Suppressor macrophage treated with lipopolysaccharide for 1 hour (primary cell): ENCODE measurements around the gene CHMP1A.
"Not testable (repeated sequence)": the region's sequence is repeated elsewhere in the genome, so short reads cannot be mapped to it uniquely, and the experiment has no call there.

Experiments
- DNase-seq, 3 donors: peaks; one replicate each; pipeline ENCODE4 v3.0.0-alpha.2; 2020 to 2022

Gene CHMP1A

GRCh38 chr16:89691986-89692569 lies 34.6 kb upstream of the CHMP1A start:
- DNase-seq: no peak

DNA sequence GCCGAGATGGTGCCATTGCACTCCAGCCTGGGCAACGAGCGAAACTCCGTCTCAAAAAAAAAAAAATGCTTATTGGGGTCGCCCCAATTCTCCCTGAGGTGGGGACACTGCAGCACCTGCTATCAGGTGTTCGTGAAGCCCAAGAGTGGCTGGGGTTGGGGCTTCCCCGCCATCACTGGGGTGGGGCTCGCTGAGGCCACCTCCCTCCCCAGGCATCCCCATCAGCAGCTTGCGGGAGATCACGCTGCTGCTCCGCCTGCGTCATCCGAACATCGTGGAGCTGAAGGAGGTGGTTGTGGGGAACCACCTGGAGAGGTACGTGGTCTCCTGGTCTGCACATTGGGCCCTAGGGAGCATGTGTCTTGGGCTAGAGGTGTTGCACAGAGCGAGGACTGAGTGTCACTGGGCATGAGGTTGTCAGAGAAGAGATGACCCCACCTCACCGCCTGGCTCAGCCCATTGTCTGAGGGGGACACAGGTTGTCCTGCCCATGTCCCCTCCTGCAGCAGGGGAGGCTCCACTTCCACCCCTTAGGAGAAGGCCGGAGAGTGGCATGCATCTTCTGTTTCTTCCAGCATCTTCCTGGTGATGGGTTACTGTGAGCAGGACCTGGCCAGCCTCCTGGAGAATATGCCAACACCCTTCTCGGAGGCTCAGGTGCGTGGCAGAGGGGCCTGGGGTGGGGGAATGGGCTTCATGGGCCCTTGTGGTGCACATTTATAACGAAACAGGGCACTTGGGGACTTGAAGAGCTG lies 33.9 kb upstream of the CHMP1A start:
- DNase-seq: peak in 1 of 3 donors; percentile 4

- peak in 1 of 3 donors; percentile 9 for DNase-seq
These were observed 32.9 kb upstream of the CHMP1A start for GRCh38 chr16:89690392-89690901.

DNA sequence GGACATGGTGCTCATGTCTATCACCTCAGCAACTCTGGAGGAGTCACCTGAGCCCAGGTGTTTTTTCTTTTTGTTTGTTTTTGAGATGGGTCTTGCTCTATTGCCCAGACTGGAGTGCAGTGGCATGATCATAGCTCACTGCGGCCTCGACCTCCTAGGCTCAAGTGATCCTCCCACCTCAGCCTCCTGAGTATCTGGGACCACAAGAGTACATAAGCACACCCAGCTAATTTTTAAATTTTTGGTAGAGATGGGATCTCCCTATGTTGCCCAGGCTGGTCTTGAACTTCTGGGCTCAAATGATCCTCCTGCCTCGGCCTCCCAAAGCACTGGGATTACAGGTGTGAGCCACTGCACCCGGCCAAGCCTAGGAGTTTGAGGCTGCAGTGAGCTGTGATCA lies 32.1 kb upstream of the CHMP1A start:
- not testable (repeated sequence) for DNase-seq

DNA sequence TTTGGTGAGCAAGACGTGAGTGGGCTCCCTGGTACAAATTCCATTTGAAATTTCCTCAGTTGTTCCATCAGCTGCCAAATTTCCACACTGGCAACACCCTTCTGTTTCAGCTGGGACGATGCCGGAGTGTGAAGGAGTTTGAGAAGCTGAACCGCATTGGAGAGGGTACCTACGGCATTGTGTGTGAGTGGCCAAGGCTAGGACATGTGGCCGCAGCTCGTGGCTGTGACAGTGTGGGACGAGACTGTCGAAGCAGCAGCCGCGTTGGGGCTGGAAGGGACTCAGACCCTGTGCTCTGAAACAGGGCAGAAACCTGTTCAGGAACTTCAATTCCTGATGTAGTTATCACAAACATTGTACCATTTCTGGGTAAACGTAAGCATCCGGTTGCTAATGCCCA lies 31.6 kb upstream of the CHMP1A start:
- no peak for DNase-seq

DNA sequence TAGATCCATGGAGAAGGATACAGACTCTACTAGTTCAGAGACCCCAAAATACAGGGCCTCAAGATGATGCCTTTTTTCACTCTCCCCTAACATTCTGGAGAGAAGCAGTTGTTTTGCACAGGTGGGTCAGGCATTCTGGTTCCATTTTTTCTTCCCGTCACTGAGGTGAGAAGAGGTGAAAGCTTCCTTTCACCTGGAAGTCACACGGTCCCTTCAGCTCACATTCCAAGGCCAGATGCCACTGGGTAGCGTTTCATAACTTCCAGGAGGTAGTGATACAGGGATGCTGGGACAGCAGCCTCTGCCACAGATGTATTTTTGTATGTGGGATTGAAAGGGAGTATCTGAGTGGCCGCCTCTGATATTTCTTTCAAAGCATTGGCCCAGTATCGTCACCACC lies 30.9 kb upstream of the CHMP1A start:
- no peak for DNase-seq

DNA sequence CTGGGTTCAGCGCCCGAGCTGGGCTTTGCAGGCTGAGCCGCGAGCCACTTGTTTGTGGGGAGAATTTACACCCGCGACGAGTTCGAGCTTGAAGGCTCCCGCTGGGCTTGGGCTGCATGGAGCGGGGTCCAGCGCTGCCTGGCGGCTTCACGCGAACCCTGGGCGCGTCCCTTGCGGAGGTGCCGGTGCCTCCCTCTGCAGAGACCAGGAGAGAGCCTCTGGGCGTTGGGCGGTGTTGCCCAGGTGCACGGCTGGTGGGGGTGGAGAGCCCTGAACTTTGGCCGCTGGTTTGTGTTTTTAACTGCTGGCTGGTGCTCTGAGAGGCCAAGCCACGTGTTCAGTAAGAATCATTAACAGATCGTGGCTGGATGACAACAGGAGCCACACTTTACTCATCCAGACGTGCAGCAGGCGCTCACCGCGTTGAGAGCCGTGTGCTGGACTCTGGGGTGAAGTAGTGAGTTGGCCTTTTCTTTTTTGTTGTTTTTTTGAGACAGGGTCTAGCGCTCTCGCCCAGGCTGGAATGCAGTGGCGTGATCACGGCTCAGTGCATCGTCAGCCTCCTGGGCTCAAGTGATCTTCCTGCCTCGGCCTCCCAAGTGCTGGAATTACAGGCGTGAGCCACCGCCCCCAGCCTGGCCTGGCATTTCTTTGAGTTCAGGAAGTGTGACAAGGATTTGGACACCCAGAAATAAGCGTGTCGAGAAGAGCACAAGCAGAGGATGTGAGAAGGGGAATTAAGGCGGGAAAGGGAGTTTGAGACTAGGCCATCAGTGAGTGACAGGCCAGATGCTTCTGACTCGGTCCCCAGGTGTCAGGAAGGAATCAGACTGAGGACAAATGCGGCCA lies 29.8 kb upstream of the CHMP1A start:
- DNase-seq: peak in 1 of 3 donors; percentile 21

DNA sequence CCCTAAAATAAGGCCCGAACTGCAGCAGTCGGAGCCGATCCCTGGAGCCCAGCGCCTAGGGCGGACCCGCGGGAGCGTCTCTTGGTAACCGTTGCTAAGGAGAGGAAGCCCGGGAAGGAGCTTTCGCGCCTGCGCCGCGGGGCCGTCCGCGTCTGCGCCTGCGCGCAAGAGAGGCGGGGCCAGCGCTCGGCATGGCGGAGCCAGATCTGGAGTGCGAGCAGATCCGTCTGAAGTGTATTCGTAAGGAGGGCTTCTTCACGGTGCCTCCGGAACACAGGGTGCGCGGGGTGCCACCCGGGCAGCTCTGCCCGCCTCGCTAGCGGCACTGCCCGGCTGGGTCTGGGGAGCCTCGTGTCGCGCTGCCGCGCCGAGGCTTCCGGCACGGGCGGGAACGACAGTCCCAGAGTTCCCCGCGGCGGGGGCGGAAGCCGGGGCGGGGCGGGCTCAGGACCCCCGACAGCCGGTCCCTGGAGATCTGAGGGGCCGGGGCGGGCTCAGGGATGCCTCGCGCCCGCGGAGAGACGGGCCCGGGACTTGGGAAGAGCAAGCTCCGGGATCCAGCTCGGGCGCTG lies 29.1 kb upstream of the CHMP1A start, which contains the start of gene CDK10:
TSS of gene CDK10 (plus strand) at position 170 of the 572 bp plus-strand sequence. CDS start at position 192, 22 bp downstream.
- DNase-seq: peak; percentile 94 to 98 (median 94)

GRCh38 chr16:89685916-89686315 lies 28.4 kb upstream of the CHMP1A start:
- DNase-seq: no peak

DNA sequence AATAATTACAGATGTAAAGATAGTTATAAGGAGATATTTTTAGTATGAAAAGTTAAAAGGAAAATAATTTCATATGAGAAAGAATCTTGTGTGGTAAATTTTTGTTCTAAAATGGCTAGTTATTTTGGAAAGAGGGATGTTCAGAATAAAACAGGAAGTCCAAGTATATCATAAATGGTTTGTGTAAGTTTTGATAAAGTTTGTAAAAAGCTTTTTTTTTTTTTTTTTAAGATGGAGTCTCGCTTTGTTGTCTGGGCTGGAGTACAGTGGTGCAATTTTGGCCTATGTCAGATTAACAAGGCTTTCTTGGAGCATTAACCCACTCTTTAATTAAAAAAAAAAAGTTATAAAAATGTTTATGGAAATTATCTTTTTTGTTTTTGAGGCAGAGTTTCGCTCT lies 20.8 kb upstream of the CHMP1A start:
- no peak for DNase-seq

- DNase-seq: no peak
These were observed 14.9 kb upstream of the CHMP1A start for GRCh38 chr16:89672177-89672941.

DNA sequence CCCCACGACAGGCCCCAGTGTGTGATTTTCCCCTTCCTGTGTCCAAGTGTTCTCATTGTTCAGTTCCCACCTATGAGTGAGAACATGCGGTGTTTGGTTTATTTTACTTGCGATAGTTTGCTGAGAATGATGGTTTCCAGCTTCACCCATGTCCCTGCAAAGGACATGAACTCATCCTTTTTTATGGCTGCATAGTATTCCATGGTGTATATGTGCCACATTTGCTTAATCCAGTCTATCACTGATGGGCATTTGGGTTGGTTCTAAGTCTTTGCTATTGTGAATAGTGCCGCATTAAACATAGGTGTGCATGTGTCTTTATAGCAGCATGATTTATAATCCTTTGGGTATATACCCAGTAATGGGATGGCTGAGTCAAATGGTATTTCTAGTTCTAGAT lies 14.1 kb upstream of the CHMP1A start:
- DNase-seq: not testable (repeated sequence)

GRCh38 chr16:89670496-89671431 lies 13.3 kb upstream of the CHMP1A start:
- peak in 2 of 3 donors; percentile 24 to 45 for DNase-seq

DNA sequence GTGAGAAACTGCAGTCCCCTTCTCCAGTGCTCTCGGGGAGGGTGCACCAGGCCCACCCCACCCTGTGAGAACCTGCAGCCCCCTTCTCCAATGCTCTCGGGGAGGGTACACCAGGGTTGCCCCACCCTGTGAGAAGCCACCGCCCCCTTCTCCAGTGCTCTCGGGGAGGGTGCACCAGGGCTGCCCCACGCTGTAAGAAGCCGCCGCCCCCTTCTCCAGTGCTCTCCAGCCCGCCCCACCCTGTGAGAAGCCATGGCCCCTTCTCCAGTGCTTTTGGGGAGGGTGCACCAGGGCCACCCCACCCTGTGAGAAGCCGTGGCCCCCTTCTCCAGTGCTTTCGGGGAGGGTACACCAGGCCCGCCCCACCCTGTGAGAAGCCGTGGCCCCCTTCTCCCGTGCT lies 12.2 kb upstream of the CHMP1A start:
- no peak for DNase-seq

DNA sequence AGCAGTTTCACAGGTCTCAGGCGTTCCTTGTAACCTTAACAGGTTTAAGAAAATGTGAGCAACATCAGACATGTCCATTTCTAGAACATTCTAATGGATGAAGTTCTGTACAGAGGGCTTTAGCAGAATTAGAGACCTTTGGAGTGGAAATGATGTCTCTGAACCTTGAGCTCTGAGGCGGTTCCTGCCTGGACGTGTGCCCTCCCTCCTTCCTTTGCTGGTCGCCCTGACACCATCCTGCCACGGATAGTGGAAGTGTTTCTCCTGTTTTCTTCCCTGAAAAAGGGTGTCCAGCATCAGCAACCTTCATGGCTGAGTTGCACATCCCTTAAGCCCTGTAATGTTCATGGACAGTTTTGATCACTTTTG lies 11.3 kb upstream of the CHMP1A start:
- no peak for DNase-seq

DNA sequence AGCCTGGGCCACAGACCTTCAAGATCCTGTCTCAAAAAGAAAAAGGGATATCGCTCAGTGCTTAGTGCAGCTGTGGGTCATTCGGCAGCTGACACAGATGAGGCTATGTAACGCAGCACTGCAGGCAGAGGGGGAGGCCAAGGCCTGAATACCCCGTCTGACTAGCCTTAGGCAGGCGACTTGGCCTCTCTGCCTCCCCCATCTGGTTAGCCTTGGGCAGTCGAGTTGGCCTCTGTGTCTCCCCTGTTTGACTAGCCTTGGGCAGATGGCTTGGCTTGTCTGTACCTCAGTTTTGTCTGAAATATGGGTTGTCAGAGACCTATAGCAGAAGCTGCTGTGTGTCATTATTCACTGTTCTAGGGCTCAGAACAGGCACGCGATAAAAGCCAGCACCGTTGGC lies 10.1 kb upstream of the CHMP1A start:
- DNase-seq: no peak

- DNase-seq: peak in 2 of 3 donors; percentile 17 to 44
These were observed 9.5 kb upstream of the CHMP1A start for GRCh38 chr16:89667000-89667399.

- DNase-seq: peak in 2 of 3 donors; percentile 17 to 22
These were observed 6.7 kb upstream of the CHMP1A start for GRCh38 chr16:89664238-89664637.

- no peak for DNase-seq
These were observed 3.7 kb upstream of the CHMP1A start for GRCh38 chr16:89661215-89661614.

DNA sequence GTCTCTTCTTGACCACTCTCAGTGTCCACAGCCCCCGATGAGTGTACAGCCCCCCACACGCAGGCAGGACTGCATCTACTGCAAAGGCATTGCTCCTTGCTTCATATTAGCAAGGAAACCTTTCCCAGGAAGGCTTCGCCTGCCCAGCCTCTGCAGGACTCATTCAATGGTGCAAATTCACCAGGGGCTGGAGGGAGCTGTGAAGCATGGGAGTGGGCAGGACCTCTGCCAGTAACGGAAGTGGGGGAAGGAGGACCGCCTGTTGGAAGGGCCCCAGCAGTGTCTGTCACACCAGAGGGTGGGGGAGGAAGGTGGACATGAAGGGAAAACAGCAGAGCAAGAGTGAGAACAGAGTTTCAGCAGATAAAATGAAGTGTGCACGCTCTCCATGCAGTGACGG lies 2.6 kb upstream of the CHMP1A start:
- DNase-seq: no peak
